ENCODE measurements around the gene MTUS2.

The MTUS2 gene

GRCh38 chr13:29028868-29029267, 208.7 kb downstream of the MTUS2 start:
- TF ChIP-seq CTCF (IDR thresholded peaks at IDR 0.05), result no peak

GRCh38 chr13:29038700-29039099, 218.6 kb downstream of the MTUS2 start:
- no peak for TF ChIP-seq CTCF (IDR thresholded peaks at IDR 0.05)

GRCh38 chr13:29039212-29039611, 219.1 kb downstream of the MTUS2 start:
- TF ChIP-seq CTCF (IDR thresholded peaks at IDR 0.05), result no peak

GRCh38 chr13:29046588-29046987, 226.4 kb downstream of the MTUS2 start:
- no peak for TF ChIP-seq CTCF (IDR thresholded peaks at IDR 0.05)

- TF ChIP-seq CTCF (IDR thresholded peaks at IDR 0.05), result no peak
Measured at GRCh38 chr13:29049524-29049923, 229.4 kb downstream of the MTUS2 start.

GRCh38 chr13:29050719-29051118, 230.6 kb downstream of the MTUS2 start:
- no peak for TF ChIP-seq CTCF (IDR thresholded peaks at IDR 0.05)

- no peak for TF ChIP-seq CTCF (IDR thresholded peaks at IDR 0.05)
Measured at GRCh38 chr13:29059800-29060199, 239.7 kb downstream of the MTUS2 start.

GRCh38 chr13:29065142-29065541, 245.0 kb downstream of the MTUS2 start:
- TF ChIP-seq CTCF (IDR thresholded peaks at IDR 0.05), result no peak
